ENCODE measurements around the gene C1orf21.

C1orf21 gene

DNA sequence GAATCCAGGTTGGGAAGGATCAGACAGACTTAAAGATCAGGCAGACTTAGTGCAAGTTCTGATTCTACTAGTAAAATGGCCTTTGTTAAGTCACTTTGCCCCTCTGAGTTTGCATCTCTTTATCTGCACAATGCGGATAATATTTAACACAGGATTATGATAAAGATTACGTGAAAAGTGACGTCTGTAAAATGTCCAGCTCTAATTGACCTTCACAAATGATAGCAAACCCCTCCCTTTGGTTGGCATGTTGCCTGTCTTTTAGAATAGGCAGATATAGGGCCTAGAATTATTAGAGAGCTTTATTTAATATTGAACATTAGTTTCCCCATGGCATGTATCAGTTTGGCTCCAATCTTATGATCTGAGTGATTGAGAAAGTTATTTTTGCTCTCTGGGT is 55.4 kb downstream of the C1orf21 start:
- H3K79me1 ChIP-seq (ENCODE audit: low read length), result no peaks in the 10 kb centered on the region
- H2BK120ac ChIP-seq (ENCODE audit: insufficient read depth, low read length, poor library complexity), result no peak overlapping the region
- no peaks in the 10 kb centered on the region for H3K79me2 ChIP-seq (ENCODE audit: control insufficient read depth, insufficient read depth, low read length, poor library complexity)
- H3K9ac ChIP-seq (ENCODE audit: low read length), result no peak overlapping the region
- no peak for DNase-seq
- no peak overlapping the region for H2AFZ ChIP-seq (ENCODE audit: insufficient read depth, low read length, poor library complexity)
- H3K23ac ChIP-seq (ENCODE audit: low read length), result no peak overlapping the region
- H3K9me3 ChIP-seq (ENCODE audit: insufficient read depth, low read depth, low read length), result no peaks in the 10 kb centered on the region
- WGBS (ENCODE audit: extremely low coverage, insufficient coverage, insufficient read length), result no CpG with 5 or more reads among the region's 3 CpGs
- H4K8ac ChIP-seq (ENCODE audit: low read depth, low read length), result no peak overlapping the region
- H3K27me3 ChIP-seq (ENCODE audit: insufficient read depth, low read length), result no peaks in the 10 kb centered on the region
- no peak overlapping the region for H3K18ac ChIP-seq (ENCODE audit: low read length)
- H3K14ac ChIP-seq (ENCODE audit: low read length), result no peak overlapping the region
- no peak overlapping the region for H2BK5ac ChIP-seq (ENCODE audit: low read depth, low read length, poor library complexity)
- H3K27ac ChIP-seq (ENCODE audit: low read depth, low read length), result no peak overlapping the region
- H3K4me1 ChIP-seq (ENCODE audit: control insufficient read depth in 1 of 2, insufficient read depth in 2 of 2, low read length in 2 of 2), result peaks cover 0 to 1% of the 10 kb centered on the region in 2 experiments
- H3K4ac ChIP-seq (ENCODE audit: low read depth, low read length), result no peak overlapping the region
- H4K12ac ChIP-seq (ENCODE audit: low read depth, low read length), result no peak overlapping the region
- H3K4me3 ChIP-seq (ENCODE audit: low read depth, low read length), result no peak overlapping the region
- H2BK12ac ChIP-seq (ENCODE audit: low read length), result no peak overlapping the region
- no peaks in the 10 kb centered on the region for H3K36me3 ChIP-seq (ENCODE audit: control insufficient read depth in 1 of 2, insufficient read depth in 2 of 2, low read length in 2 of 2)
- no peak overlapping the region for H3K4me2 ChIP-seq (ENCODE audit: low read length)
- no peak overlapping the region for H4K91ac ChIP-seq (ENCODE audit: low read depth, low read length)
- no peak overlapping the region for H2AK5ac ChIP-seq (ENCODE audit: low read length)

DNA sequence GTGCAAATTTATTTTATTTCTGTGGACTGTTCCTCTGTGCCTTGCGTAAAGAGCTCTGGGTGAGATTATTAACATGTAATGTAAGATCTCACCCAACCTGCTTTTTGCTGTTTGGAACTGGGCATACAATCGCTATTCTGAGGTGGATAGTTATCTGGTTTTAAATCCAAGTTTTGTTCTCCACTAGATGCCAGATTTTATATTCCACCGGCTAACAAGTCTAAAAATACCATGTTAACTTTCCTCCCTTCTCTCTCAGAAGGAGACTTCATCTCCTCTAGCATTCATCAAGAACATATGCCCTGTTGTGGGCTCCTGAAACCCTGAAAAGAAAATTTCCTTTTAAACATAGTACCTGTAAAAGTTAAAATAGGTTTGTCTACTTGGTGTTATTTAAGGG is 56.4 kb downstream of the C1orf21 start:
- no peak for DNase-seq
- no CpG with 5 or more reads among the region's 3 CpGs for WGBS (ENCODE audit: extremely low coverage, insufficient coverage, insufficient read length)

DNA sequence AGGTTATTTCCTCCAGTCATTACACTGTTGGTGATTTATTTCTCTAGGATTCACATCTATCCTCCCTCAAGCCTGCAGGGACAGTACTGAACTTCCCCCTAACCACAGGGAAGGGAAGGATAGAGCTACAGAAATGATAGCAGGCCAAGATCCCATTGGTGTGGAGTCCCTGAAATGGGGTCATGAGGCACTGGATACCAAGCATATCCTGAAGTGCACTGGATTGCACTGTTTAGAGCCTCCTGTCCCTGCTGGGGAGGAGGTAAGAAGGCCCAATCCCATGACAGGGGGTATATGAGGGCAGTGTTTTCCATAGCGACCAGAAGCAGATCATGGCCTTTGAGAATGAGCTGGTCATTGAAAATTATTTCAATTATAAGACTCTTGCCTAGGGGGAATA is 56.8 kb downstream of the C1orf21 start:
- Histone ChIP-seq H4K8ac (ENCODE audit: low read depth, low read length) (no peak overlapping the region), H3K23ac (ENCODE audit: low read length) (no peak overlapping the region), H3K9me3 (ENCODE audit: insufficient read depth, low read depth, low read length) (no peaks in the 10 kb centered on the region), H3K14ac (ENCODE audit: low read length) (no peak overlapping the region), H3K9ac (ENCODE audit: low read length) (no peak overlapping the region), H3K18ac (ENCODE audit: low read length) (no peak overlapping the region), H3K79me1 (ENCODE audit: low read length) (no peaks in the 10 kb centered on the region), H4K12ac (ENCODE audit: low read depth, low read length) (no peak overlapping the region), H3K36me3 (ENCODE audit: control insufficient read depth in 1 of 2, insufficient read depth in 2 of 2, low read length in 2 of 2) (no peaks in the 10 kb centered on the region), H2BK5ac (ENCODE audit: low read depth, low read length, poor library complexity) (no peak overlapping the region), H3K79me2 (ENCODE audit: control insufficient read depth, insufficient read depth, low read length, poor library complexity) (no peaks in the 10 kb centered on the region), H2AK5ac (ENCODE audit: low read length) (no peak overlapping the region), H3K27me3 (ENCODE audit: insufficient read depth, low read length) (no peaks in the 10 kb centered on the region), H4K91ac (ENCODE audit: low read depth, low read length) (no peak overlapping the region), H3K4me1 (ENCODE audit: control insufficient read depth in 1 of 2, insufficient read depth in 2 of 2, low read length in 2 of 2) (peaks cover 2 to 5% of the 10 kb centered on the region in 2 experiments), H3K4ac (ENCODE audit: low read depth, low read length) (no peak overlapping the region), H2BK120ac (ENCODE audit: insufficient read depth, low read length, poor library complexity) (no peak overlapping the region), H2BK12ac (ENCODE audit: low read length) (no peak overlapping the region), H3K27ac (ENCODE audit: low read depth, low read length) (no peak overlapping the region), H3K4me2 (ENCODE audit: low read length) (no peak overlapping the region), H2AFZ (ENCODE audit: insufficient read depth, low read length, poor library complexity) (no peak overlapping the region), H3K4me3 (ENCODE audit: low read depth, low read length) (no peak overlapping the region)
- WGBS (ENCODE audit: extremely low coverage, insufficient coverage, insufficient read length), result no CpG with 5 or more reads among the region's 1 CpG
- DNase-seq, result no peak

More for the DNA sequence above, 56.4 kb downstream of the C1orf21 start:
- Histone ChIP-seq H3K9ac (ENCODE audit: low read length) (no peak overlapping the region), H4K91ac (ENCODE audit: low read depth, low read length) (no peak overlapping the region), H3K9me3 (ENCODE audit: insufficient read depth, low read depth, low read length) (no peaks in the 10 kb centered on the region), H3K4ac (ENCODE audit: low read depth, low read length) (no peak overlapping the region), H3K4me1 (ENCODE audit: control insufficient read depth in 1 of 2, insufficient read depth in 2 of 2, low read length in 2 of 2) (peaks cover 2 to 3% of the 10 kb centered on the region in 2 experiments), H3K4me3 (ENCODE audit: low read depth, low read length) (no peak overlapping the region), H2AK5ac (ENCODE audit: low read length) (no peak overlapping the region), H2BK5ac (ENCODE audit: low read depth, low read length, poor library complexity) (no peak overlapping the region), H2BK120ac (ENCODE audit: insufficient read depth, low read length, poor library complexity) (no peak overlapping the region), H3K36me3 (ENCODE audit: control insufficient read depth in 1 of 2, insufficient read depth in 2 of 2, low read length in 2 of 2) (no peaks in the 10 kb centered on the region), H3K4me2 (ENCODE audit: low read length) (no peak overlapping the region), H3K79me2 (ENCODE audit: control insufficient read depth, insufficient read depth, low read length, poor library complexity) (no peaks in the 10 kb centered on the region), H3K23ac (ENCODE audit: low read length) (no peak overlapping the region), H3K27me3 (ENCODE audit: insufficient read depth, low read length) (no peaks in the 10 kb centered on the region), H3K18ac (ENCODE audit: low read length) (no peak overlapping the region), H3K79me1 (ENCODE audit: low read length) (no peaks in the 10 kb centered on the region), H4K12ac (ENCODE audit: low read depth, low read length) (no peak overlapping the region), H4K8ac (ENCODE audit: low read depth, low read length) (no peak overlapping the region), H2BK12ac (ENCODE audit: low read length) (no peak overlapping the region), H3K14ac (ENCODE audit: low read length) (no peak overlapping the region), H3K27ac (ENCODE audit: low read depth, low read length) (no peak overlapping the region), H2AFZ (ENCODE audit: insufficient read depth, low read length, poor library complexity) (no peak overlapping the region)

DNA sequence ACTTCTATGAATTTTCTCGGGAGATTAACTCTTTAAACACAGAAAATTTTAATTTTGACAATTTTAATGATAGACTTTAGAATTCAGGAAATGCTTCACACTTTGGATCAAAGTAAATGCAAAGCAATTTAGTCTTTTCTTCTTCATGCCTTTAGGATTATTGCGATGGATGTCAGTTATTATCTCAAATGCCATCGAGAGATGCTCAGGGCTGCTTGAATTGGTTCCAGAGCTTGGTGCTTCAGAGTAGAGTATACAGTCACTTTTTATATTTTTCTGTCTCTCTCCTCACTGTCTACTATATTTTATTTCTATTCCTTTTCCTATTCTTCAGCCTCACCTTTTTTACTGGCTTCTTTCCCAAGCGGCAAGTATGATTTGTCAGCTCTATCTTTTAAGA is 59.2 kb downstream of the C1orf21 start:
- Histone ChIP-seq H2BK5ac (ENCODE audit: low read depth, low read length, poor library complexity) (no peak overlapping the region), H3K23ac (ENCODE audit: low read length) (no peak overlapping the region), H2BK120ac (ENCODE audit: insufficient read depth, low read length, poor library complexity) (no peak overlapping the region), H3K79me1 (ENCODE audit: low read length) (no peaks in the 10 kb centered on the region), H3K9me3 (ENCODE audit: insufficient read depth, low read depth, low read length) (no peaks in the 10 kb centered on the region), H4K12ac (ENCODE audit: low read depth, low read length) (no peak overlapping the region), H3K27ac (ENCODE audit: low read depth, low read length) (no peak overlapping the region), H2AK5ac (ENCODE audit: low read length) (no peak overlapping the region), H3K9ac (ENCODE audit: low read length) (no peak overlapping the region), H3K36me3 (ENCODE audit: control insufficient read depth in 1 of 2, insufficient read depth in 2 of 2, low read length in 2 of 2) (no peaks in the 10 kb centered on the region), H3K4me2 (ENCODE audit: low read length) (no peak overlapping the region), H3K18ac (ENCODE audit: low read length) (no peak overlapping the region), H3K79me2 (ENCODE audit: control insufficient read depth, insufficient read depth, low read length, poor library complexity) (no peaks in the 10 kb centered on the region), H3K4ac (ENCODE audit: low read depth, low read length) (no peak overlapping the region), H4K91ac (ENCODE audit: low read depth, low read length) (no peak overlapping the region), H3K27me3 (ENCODE audit: insufficient read depth, low read length) (no peaks in the 10 kb centered on the region), H2AFZ (ENCODE audit: insufficient read depth, low read length, poor library complexity) (no peak overlapping the region), H4K8ac (ENCODE audit: low read depth, low read length) (no peak overlapping the region), H3K4me1 (ENCODE audit: control insufficient read depth in 1 of 2, insufficient read depth in 2 of 2, low read length in 2 of 2) (peaks cover 2 to 5% of the 10 kb centered on the region in 2 experiments), H2BK12ac (ENCODE audit: low read length) (no peak overlapping the region), H3K4me3 (ENCODE audit: low read depth, low read length) (no peak overlapping the region), H3K14ac (ENCODE audit: low read length) (no peak overlapping the region)
- WGBS (ENCODE audit: extremely low coverage, insufficient coverage, insufficient read length), result no CpG with 5 or more reads among the region's 4 CpGs
- DNase-seq, result peak in 1 of 2 donors; percentile 69

Data from trophoblast cell (in vitro differentiated cells and primary cell).